Measurements from ENCODE around the gene ADAMTS10.

DNA sequence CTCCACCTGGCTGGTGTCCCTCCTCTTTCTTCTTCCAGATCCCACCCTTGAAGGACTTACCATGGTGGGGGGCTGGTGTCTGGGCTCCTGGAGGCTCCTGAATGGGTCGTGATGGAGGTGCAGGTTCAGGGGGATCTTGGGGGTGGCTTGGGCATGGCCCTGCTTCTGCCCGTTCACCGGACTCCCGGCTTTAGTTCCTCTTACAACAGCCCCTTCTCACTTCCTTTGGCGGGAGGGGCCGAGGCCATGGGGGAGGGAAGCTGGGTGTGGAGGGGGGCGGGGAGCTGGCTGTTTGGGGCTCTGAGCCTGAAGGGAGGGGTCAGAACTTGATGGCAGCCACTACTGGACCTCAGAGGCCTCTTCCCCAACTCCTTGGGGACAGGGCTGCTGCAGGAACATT lies 33.3 kb downstream of the ADAMTS10 start, which contains the start of gene MYO1F:
- TF ChIP-seq, protein P1, sequence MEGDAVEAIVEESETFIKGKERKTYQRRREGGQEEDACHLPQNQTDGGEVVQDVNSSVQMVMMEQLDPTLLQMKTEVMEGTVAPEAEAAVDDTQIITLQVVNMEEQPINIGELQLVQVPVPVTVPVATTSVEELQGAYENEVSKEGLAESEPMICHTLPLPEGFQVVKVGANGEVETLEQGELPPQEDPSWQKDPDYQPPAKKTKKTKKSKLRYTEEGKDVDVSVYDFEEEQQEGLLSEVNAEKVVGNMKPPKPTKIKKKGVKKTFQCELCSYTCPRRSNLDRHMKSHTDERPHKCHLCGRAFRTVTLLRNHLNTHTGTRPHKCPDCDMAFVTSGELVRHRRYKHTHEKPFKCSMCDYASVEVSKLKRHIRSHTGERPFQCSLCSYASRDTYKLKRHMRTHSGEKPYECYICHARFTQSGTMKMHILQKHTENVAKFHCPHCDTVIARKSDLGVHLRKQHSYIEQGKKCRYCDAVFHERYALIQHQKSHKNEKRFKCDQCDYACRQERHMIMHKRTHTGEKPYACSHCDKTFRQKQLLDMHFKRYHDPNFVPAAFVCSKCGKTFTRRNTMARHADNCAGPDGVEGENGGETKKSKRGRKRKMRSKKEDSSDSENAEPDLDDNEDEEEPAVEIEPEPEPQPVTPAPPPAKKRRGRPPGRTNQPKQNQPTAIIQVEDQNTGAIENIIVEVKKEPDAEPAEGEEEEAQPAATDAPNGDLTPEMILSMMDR (conservative IDR thresholded peaks at IDR 0.05; ENCODE audit: low read depth, low read length), result no peak
- TF ChIP-seq EZH2 (IDR thresholded peaks at IDR 0.05; ENCODE audit: low read length, unreplicated experiment), result no peak
